SU-DHL-6 (cell line): ENCODE results near the gene CLDN4.

Experiments used
- EZH2phosphoT487 ChIP-seq: fragments of 200-600 bp; sonication (generic), shearing (Covaris generic); conservative IDR thresholded peaks from 2 replicates; pipeline ENCODE4 v1.6.1; 2018; ENCODE audit warnings: mild to moderate bottlenecking, antibody characterized with exemption, low read length, moderate library complexity, mixed read lengths
- TF ChIP-seq, protein P1 (sequence below): fragments of 200-600 bp; sonication (generic); IDR thresholded peaks from one replicate; pipeline ENCODE4 v1.5.1; 2017; ENCODE audit warnings: antibody characterized with exemption, mild to moderate bottlenecking, low read length, moderate library complexity; ENCODE audit not compliant: insufficient read depth, poor library complexity, severe bottlenecking

DNA sequence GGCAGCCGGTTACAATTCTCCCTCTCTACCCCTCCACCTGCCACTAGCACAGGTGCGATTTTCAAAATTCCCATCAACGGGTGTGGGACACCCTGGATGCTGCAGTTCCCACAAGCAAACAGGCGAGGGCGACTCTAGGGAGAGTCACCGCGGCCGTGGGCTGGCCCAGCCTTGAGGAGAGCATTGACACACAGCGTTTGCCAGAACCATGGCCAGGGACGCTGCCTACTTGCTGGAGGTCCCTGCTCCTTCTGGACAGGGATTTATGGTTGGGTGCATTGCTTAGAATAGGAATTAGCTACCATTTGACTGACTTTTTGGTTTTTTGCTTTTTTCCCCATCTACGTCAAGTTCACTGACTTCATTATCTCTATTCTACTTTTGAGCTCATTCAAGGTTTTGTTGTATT is 19.0 kb upstream of the CLDN4 start:
- TF ChIP-seq, protein P1, sequence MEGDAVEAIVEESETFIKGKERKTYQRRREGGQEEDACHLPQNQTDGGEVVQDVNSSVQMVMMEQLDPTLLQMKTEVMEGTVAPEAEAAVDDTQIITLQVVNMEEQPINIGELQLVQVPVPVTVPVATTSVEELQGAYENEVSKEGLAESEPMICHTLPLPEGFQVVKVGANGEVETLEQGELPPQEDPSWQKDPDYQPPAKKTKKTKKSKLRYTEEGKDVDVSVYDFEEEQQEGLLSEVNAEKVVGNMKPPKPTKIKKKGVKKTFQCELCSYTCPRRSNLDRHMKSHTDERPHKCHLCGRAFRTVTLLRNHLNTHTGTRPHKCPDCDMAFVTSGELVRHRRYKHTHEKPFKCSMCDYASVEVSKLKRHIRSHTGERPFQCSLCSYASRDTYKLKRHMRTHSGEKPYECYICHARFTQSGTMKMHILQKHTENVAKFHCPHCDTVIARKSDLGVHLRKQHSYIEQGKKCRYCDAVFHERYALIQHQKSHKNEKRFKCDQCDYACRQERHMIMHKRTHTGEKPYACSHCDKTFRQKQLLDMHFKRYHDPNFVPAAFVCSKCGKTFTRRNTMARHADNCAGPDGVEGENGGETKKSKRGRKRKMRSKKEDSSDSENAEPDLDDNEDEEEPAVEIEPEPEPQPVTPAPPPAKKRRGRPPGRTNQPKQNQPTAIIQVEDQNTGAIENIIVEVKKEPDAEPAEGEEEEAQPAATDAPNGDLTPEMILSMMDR, result peak; percentile 69
- no peak for TF ChIP-seq EZH2phosphoT487
